A549 (cell line): ENCODE measurements around the gene TNFAIP8.

Experiments
- CTCF ChIP-seq: fragments of >200 bp; sonication (Bioruptor Twin); formaldehyde crosslinking; IDR thresholded peaks from 3 replicates; pipeline ENCODE4 v1.5.1; 2016
- MAZ ChIP-seq: fragments of 150-350 bp; IDR thresholded peaks from 2 replicates; pipeline ENCODE4 v1.6.1; 2014; ENCODE audit warnings: antibody characterized with exemption, low read depth, low read length, borderline replicate concordance
- PHF8 ChIP-seq: fragments of 200-600 bp; sonication (generic); IDR thresholded peaks from 2 replicates; pipeline ENCODE4 v1.6.1; 2016; ENCODE audit warnings: low read depth, mild to moderate bottlenecking, antibody characterized with exemption, moderate library complexity, borderline replicate concordance
- RAD21 ChIP-seq, 2 experiments: fragments of >200 bp in 1 of 2; sonication (Bioruptor Twin) in 1 of 2; formaldehyde crosslinking in 1 of 2; IDR thresholded peaks in 1 of 2; conservative IDR thresholded peaks in 1 of 2; 2 replicates in 1 of 2; 3 replicates in 1 of 2; pipeline ENCODE4 v1.6.1; 2012 to 2018; ENCODE audit warnings: inconsistent platforms in 1 of 2
- REST ChIP-seq: fragments of 200-600 bp; sonication (generic); IDR thresholded peaks from 2 replicates; pipeline ENCODE4 v1.6.1; 2016; ENCODE audit warnings: antibody characterized with exemption, mild to moderate bottlenecking, moderate library complexity
- RNF2 ChIP-seq: fragments of 200-600 bp; sonication (generic); IDR thresholded peaks from 2 replicates; pipeline ENCODE4 v1.6.1; 2016; ENCODE audit warnings: low read depth, mild to moderate bottlenecking, antibody characterized with exemption, moderate library complexity, borderline replicate concordance

GRCh38 chr5:119358901-119359603 lies 3.2 kb downstream of the TNFAIP8 start:
- TF ChIP-seq RNF2 (no peak), MAZ (no peak), CTCF (no peak), REST (no peak), RAD21 (conservative IDR thresholded peaks at IDR 0.05 in 1 of 2, IDR thresholded peaks at IDR 0.05 in 1 of 2) (no peak), PHF8 (no peak)
